Breast epithelium (tissue), 3 donors: ENCODE data around the gene TIMD4. TPM values are rescaled to one million over a fixed set of nuclear protein-coding genes. Genes with fewer than 3 reads are reported as not detected.

Experiments used
- total RNA-seq, 3 donors: library from RNA; depleted of rRNA; stranded (reverse); fragments of >200 nt; gene quantifications; one replicate each; pipeline ENCODE4 v1.1.0, GENCODE V29; 2016

TIMD4 gene
- total RNA-seq, 3 donors from 2014 or later, result 0.88 to 2.4 TPM; not detected in 1

Other genes with a start within 250 kb of the TIMD4 start
- gene PPP1R2B, start 112.9 kb downstream of the TIMD4 start, total RNA-seq, result not detected
- gene HAVCR1, start 95.9 kb upstream of the TIMD4 start, total RNA-seq, result 1 to 10 TPM in 1 of 3 donors, under 1 TPM in 1, not detected in 1; 0.44 to 2.9 TPM
- 10 to 100 TPM; 10.8 to 26.6 (median 13.3) TPM for gene HAVCR2, start 145.8 kb upstream of the TIMD4 start, total RNA-seq
- 10 to 100 TPM; 12.2 to 15.5 (median 14.4) TPM for gene MED7, start 179.6 kb upstream of the TIMD4 start, total RNA-seq
- gene GARIN3, start 203.0 kb upstream of the TIMD4 start, total RNA-seq, result not detected
- 1 to 10 TPM; 3.3 to 4.4 (median 3.4) TPM for gene ITK, start 217.6 kb upstream of the TIMD4 start, total RNA-seq